Renal pelvis (tissue), 4 donors: ENCODE results near the gene RALGDS. TPM values are rescaled to one million over a fixed set of nuclear protein-coding genes. Genes with fewer than 3 reads are reported as not detected.
"Not testable (repeated sequence)": the region's sequence is repeated elsewhere in the genome, so short reads cannot be mapped to it uniquely, and the experiment has no call there.

Source experiments
- DNase-seq: peaks from one replicate; pipeline ENCODE4 v3.0.0-alpha.2; 2013
- polyA plus RNA-seq, 3 donors: library from polyadenylated mRNA; unstranded; fragments of 120-200 nt; gene quantifications; one replicate each; pipeline ENCODE4 v1.2.1, GENCODE V29; 2013; ENCODE audit not compliant: insufficient read length in 3 of 3

The RALGDS gene
- polyA plus RNA-seq, 3 donors, result 40.4 to 42.7 (median 41.5) TPM

DNA sequence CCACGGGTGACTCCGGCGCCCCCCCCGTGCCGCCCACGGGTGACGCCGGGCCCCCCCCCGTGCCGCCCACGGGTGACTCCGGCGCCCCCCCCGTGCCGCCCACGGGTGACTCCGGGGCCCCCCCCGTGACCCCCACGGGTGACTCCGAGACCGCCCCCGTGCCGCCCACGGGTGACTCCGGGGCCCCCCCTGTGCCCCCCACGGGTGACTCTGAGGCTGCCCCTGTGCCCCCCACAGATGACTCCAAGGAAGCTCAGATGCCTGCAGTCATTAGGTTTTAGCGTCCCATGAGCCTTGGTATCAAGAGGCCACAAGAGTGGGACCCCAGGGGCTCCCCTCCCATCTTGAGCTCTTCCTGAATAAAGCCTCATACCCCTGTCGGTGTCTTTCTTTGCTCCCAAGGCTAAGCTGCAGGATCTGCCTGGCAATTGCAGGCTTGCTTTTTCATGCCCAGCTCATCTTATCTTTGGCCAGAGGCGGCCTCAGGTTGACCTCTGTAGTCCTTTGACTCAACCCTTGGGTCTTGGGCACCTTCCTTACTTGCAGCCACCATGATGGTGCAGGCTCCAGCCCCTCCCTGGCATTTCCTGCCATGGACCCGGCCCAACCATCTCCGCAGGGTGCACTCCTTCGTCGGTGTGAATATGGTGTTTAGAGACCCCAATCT is 49.4 kb downstream of the RALGDS start:
- no peak for DNase-seq

GRCh38 chr9:133070985-133071384 is 50.1 kb downstream of the RALGDS start:
- not testable (repeated sequence) for DNase-seq

GRCh38 chr9:133070500-133070961 is 50.5 kb downstream of the RALGDS start:
- not testable (repeated sequence) for DNase-seq

DNA sequence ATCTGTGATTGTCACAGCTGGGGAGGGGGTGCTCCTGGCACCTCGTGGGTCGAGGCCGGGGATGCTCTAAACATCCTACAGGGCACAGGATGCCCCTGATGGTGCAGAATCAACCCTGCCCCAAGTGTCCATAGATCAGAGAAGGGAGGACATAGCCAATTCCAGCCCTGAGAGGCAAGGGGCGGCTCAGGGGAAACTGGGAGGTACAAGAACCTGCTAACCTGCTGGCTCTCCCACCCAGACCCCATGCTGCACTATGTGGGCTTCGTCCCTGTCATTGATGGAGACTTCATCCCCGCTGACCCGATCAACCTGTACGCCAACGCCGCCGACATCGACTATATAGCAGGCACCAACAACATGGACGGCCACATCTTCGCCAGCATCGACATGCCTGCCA is 52.6 kb downstream of the RALGDS start:
- DNase-seq, result not testable (repeated sequence)

DNA sequence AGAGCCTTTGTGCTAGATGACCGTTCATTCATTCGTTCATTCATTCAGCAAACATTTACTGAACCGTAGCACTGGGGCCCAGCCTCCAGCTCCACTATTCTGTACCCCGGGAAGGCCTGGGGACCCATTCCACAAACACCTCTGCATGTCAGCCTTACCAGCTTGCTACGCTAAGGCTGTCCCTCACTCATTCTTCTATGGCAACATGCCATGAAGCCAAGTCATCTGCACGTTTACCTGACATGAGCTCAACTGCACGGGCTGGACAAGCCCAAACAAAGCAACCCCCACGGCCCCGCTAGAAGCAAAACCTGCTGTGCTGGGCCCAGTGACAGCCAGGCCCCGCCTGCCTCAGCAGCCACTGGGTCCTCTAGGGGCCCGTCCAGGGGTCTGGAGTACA is 53.2 kb downstream of the RALGDS start:
- no peak for DNase-seq

DNA sequence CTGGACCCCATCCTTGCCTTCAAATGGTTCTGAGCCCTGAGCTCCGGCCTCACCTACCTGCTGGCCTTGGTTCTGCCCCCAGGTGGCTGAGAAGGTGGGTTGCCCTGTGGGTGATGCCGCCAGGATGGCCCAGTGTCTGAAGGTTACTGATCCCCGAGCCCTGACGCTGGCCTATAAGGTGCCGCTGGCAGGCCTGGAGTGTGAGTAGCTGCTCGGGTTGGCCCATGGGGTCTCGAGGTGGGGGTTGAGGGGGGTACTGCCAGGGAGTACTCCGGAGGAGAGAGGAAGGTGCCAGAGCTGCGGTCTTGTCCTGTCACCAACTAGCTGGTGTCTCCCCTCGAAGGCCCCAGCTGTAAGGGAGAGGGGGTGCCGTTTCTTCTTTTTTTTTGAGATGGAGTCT is 54.0 kb downstream of the RALGDS start:
- no peak for DNase-seq

DNA sequence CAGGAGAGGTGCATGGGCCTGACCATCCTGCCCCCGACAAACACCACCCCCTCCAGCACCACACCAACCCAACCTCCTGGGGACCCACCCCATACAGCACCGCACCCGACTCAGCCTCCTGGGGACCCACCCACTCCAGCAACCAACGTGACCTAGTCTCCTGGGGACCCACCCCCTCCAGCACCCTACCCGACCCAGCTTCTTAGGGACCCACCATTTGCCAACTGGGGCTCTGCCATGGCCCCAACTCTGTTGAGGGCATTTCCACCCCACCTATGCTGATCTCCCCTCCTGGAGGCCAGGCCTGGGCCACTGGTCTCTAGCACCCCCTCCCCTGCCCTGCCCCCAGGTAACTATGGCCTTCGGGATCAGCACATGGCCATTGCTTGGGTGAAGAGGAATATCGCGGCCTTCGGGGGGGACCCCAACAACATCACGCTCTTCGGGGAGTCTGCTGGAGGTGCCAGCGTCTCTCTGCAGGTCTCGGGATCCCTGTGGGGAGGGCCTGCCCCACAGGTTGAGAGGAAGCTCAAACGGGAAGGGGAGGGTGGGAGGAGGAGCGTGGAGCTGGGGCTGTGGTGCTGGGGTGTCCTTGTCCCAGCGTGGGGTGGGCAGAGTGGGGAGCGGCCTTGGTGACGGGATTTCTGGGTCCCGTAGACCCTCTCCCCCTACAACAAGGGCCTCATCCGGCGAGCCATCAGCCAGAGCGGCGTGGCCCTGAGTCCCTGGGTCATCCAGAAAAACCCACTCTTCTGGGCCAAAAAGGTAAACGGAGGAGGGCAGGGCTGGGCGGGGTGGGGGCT is 54.7 kb downstream of the RALGDS start:
- no peak for DNase-seq

DNA sequence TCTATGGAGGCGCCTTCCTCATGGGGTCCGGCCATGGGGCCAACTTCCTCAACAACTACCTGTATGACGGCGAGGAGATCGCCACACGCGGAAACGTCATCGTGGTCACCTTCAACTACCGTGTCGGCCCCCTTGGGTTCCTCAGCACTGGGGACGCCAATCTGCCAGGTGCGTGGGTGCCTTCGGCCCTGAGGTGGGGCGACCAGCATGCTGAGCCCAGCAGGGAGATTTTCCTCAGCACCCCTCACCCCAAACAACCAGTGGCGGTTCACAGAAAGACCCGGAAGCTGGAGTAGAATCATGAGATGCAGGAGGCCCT is 56.0 kb downstream of the RALGDS start:
- DNase-seq, result no peak

- no peak for DNase-seq
Measured at GRCh38 chr9:133064241-133065069, 56.6 kb downstream of the RALGDS start.

DNA sequence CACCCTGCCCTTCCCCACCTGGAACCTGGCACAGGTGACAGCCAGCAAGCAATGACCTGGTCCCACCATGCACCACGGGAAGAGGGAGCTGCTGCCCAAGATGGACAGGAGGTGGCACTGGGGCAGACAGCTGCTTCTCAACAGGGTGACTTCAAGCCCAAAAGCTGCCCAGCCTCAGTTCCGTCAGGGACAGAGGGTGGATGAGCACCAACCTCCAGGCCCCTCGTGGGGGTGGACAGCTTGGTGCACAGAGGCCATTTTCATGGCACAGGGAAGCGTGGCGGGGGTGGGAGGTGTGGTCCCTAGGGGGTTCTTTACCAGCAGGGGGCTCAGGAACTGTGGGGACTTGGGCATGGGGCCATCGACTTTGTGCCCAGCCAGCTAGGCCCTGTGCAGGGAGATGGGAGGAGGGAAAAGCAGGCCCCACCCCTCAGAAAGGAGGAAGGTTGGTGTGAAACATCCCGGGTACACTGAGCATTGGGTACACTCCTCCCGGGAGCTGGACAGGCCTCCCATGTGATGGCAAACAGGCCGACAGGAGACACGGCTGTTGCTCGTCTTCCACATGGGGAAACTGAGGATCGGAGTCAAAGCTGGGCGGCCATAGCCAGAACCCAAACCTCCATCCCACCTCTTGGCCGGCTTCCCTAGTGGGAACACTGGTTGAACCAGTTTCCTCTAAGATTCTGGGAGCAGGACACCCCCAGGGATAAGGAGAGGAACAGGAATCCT is 57.4 kb downstream of the RALGDS start:
- no peak for DNase-seq

GRCh38 chr9:133063159-133063499 is 57.9 kb downstream of the RALGDS start:
- no peak for DNase-seq

- not testable (repeated sequence) for DNase-seq
Measured at GRCh38 chr9:133062569-133062968, 58.5 kb downstream of the RALGDS start.

- not testable (repeated sequence) for DNase-seq
Measured at GRCh38 chr9:133061764-133062145, 59.3 kb downstream of the RALGDS start, which contains the start of gene CEL. Gene CEL (plus strand): TSS chr9:133061981. CDS start chr9:133062003, 22 bp downstream.

DNA sequence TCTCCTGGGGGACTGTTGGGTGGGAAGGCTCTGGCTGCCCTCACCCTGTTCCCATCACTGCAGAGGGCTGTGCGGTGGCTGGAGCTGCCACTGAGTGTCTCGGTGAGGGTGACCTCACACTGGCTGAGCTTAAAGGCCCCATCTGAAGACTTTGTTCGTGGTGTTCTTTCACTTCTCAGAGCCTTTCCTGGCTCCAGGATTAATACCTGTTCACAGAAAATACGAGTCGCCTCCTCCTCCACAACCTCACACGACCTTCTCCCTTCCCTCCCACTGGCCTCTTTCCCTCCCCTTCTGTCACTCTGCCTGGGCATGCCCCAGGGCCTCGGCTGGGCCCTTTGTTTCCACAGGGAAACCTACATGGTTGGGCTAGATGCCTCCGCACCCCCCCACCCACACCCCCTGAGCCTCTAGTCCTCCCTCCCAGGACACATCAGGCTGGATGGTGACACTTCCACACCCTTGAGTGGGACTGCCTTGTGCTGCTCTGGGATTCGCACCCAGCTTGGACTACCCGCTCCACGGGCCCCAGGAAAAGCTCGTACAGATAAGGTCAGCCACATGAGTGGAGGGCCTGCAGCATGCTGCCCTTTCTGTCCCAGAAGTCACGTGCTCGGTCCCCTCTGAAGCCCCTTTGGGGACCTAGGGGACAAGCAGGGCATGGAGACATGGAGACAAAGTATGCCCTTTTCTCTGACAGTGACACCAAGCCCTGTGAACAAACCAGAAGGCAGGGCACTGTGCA is 59.8 kb downstream of the RALGDS start:
- not testable (repeated sequence) for DNase-seq

GRCh38 chr9:133060417-133060841 is 60.6 kb downstream of the RALGDS start:
- no peak for DNase-seq

- DNase-seq, result no peak
Measured at GRCh38 chr9:133059623-133060022, 61.4 kb downstream of the RALGDS start.

- no peak for DNase-seq
Measured at GRCh38 chr9:133058550-133059320, 62.3 kb downstream of the RALGDS start.

GRCh38 chr9:133058071-133058470 is 63.0 kb downstream of the RALGDS start:
- no peak for DNase-seq

GRCh38 chr9:133057553-133057952 is 63.5 kb downstream of the RALGDS start:
- no peak for DNase-seq

DNA sequence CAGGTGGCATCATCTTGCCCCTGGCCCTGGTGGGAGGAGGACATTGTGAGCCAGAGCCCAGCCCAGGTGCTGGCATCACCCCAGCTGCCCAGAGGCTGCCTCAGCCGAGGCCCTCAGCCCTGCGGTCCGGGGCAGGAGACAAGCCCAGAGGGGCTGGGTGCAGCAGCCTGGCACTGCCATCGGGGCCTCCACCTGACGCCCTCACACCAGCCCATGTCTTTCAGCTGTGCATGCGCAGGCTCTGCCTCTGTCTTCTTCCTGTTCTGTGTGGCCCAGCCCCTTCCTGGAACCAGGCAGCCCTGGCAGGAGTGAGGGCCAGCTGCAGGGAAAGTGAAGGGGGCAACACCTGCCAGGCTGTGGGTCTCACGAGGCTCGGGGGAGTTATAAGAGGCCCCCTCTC is 64.0 kb downstream of the RALGDS start:
- DNase-seq, result no peak
